GM15510 (cell line): ENCODE measurements around the gene PHLPP1.

Experiments
- POLR2A ChIP-seq: IDR thresholded peaks from 3 replicates; pipeline ENCODE4 v1.6.1; 2011; ENCODE audit warnings: borderline replicate concordance; ENCODE audit not compliant: insufficient read length; ENCODE audit errors: extremely low read depth

The PHLPP1 gene

DNA sequence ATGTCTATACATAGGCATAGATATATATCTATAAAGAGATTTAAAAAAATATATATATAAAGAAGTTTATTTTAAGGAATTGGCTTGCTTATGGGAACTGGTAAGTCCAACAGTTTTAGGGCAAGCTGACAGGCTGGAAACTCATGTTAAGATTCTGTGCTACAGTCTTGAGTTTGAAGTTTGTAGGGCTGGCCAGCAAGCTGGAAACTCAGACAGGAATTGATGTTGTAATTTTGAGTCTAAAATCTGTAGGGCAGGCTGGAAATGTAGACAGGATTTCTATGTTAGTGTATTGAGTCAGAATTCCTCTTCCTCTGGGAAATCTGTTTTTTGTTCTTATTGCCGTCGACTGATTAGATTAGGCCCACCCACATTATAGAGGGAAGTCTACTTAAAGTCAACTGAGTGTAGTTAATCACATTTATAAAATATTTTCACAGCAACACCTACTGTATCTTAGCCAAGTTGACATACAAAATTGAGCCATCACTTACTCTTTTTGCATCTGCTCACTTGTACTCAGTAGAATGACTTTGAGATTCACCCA, 60.8 kb downstream of the PHLPP1 start:
- TF ChIP-seq POLR2A: no peak

DNA sequence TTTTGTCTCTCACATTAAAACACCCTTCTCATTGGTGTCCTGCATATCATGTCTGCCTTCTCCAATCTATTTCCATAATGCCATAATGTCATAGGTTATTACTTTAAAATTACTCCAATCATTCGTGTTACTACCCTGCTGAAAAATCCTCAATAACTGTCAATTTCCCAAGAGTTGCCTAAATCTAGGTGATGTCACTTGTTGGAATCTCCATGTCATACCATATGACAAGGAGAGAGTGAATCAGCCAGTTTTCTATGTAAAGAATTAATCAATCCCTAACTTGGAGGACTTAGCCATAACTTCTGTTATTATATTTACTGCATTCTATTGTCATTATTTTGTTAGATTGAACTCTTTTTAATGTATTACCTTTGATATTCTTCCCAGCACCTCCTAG, 62.5 kb downstream of the PHLPP1 start:
- no peak for TF ChIP-seq POLR2A

DNA sequence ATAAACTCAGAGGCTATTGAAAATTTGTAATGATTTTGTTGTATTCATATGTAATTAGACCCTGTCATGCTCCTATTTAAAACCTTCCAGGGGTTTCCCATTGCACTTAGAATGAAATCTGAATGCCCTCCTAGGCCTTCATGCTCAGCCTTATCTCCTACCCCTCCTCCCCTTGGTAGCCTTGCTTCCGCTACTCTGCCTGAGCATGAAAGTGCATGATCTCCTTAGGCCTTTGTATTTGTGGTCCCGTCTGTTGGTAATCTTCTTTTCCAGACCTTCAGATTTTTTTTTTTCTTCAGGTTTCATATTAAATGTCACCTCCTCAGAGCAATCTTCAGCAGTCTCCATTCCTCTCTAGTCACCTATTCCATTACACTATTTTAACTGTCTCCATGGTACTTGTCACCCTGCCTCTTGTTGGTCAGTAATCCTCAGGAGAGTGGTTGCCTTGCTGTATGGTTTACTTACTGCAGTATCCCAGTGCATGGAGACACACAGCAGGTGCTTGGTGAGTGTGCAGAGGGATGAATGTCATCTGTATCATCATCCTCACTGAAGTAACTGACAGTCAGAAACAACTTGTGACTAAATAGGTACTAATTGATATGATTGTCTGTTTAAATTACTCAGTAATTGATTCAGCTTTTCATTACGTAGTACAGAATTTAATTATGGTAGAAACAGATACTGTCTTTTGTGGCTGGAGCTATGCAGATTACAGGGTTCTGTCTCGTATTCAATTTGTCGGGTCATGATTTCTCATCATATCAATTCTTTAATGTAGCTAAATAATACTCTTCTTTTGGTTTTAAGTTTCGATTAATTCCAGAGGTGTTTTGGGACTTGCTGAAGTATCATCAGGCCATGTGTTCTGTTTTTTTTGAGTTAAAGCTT, 63.9 kb downstream of the PHLPP1 start:
- no peak for TF ChIP-seq POLR2A

- TF ChIP-seq POLR2A: no peak
These were observed 65.9 kb downstream of the PHLPP1 start for GRCh38 chr18:62781262-62781661.

- TF ChIP-seq POLR2A: no peak
These were observed 66.6 kb downstream of the PHLPP1 start for GRCh38 chr18:62781893-62782292.

- TF ChIP-seq POLR2A: no peak
These were observed 69.1 kb downstream of the PHLPP1 start for GRCh38 chr18:62784338-62784965.

GRCh38 chr18:62784966-62785413, 69.6 kb downstream of the PHLPP1 start:
- TF ChIP-seq POLR2A: no peak

DNA sequence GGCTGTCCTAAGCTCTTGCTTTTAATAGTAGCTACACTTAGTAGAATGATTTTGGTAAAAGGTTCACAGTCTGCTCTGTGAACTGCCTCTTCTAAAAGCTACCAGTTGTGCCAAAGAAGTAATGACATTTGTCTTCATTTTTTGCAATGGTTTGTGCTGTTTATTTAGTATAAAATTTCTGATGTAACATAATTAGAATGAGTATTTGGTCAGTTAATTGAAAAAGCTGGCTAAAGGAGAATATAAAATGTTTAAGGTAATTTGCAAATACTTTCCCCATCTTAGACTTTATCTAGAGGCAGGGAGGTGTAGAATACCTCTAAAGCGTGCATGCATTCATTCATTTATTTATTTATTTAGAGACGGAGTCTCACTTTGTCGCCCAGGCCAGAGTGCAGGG, 71.3 kb downstream of the PHLPP1 start:
- no peak for TF ChIP-seq POLR2A

DNA sequence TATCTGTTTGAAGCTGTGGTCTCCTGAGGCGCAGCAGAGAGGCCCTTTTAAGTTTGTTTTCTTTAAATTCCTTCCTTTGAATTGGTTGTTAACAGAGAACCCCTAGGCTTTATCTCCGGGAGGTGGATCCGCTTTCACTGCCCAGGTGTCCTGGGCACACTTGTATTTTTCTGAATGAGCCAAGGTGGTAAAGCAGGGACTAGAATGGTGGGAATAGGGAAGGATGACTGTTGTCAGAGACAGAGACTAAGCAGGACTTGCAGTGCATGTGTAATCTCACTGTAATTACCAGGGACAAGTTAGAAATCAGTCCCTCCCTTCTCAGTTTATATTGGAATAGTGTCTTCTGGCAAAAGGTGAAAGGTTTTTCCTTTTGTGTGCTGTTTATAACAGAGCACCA, 72.8 kb downstream of the PHLPP1 start:
- no peak for TF ChIP-seq POLR2A

GRCh38 chr18:62788876-62789275, 73.5 kb downstream of the PHLPP1 start:
- no peak for TF ChIP-seq POLR2A

- TF ChIP-seq POLR2A: no peak
These were observed 75.8 kb downstream of the PHLPP1 start for GRCh38 chr18:62790871-62791772.

- no peak for TF ChIP-seq POLR2A
These were observed 76.7 kb downstream of the PHLPP1 start for GRCh38 chr18:62792016-62792415.

DNA sequence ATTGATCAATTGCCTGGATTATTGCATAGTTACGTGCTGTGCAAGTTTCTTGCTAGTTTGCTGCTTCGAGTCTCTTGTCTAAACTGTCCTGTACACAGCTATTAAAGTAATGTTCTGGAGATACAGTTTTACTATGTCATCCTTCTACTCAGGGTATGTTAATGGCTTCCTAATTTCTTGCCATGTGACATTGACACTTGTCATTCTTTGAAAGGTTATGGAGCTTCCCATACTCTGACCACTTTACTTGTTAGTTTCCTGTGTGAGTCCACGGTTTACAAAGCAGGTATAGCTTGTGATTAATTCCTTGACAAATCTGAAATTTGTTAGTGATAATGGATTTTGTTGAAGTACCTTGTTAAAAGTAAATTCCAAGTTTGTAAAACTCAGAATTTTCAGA, 80.5 kb downstream of the PHLPP1 start:
- no peak for TF ChIP-seq POLR2A

DNA sequence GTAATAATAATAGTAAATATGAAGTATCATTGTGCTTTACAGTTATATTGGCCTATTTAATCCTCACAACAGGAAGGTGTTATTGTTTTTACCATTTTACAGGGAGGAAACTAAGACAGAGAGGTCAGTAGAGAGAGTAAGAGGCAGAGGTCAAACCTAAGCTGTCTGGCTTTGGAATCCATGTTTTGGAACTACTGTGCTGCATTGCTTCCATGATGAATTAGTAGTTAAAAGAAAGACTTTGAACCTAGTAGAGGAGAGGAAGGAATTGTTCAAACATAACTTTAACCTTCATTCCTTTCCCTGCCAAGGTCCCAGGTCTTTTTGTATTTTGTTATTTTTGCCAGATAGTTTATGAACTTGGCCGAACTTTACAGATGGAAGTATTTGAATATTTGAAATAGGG, 80.9 kb downstream of the PHLPP1 start:
- no peak for TF ChIP-seq POLR2A

DNA sequence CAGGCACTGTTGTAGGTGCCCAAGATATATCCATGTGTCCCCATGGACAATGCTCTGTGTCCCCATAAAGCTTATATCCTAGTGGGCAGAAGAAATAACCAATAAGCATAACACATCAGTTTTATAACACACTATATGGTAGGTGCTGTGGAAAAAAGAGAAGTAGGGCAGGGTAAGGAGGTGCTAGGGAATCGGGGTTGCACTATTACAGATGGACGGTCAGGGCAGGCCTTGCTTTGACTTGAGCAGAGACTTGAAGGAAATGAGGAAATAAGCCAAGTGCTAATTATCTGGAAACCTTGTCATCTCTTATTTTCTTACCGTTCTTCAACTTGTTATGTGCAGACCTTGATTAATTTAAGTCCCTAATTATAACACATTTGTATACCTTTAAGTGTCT, 82.0 kb downstream of the PHLPP1 start:
- no peak for TF ChIP-seq POLR2A
